ENCODE results near the gene KIF5C. TPM values are rescaled to one million over a fixed set of nuclear protein-coding genes. Genes with fewer than 3 reads are reported as not detected.

Gene KIF5C
- total RNA-seq, 1 donor from 2014 or later: 6.9 TPM

GRCh38 chr2:148918554-148918953 is 43.5 kb downstream of the KIF5C start:
- TF ChIP-seq CTCF (conservative IDR thresholded peaks at IDR 0.05; ENCODE audit: low read depth, low read length): no peak
- no peak overlapping the region for H3K4me3 ChIP-seq (ENCODE audit: low read depth, low read length)
- no peak for DNase-seq (ENCODE audit: low read depth)

GRCh38 chr2:148920559-148920958 is 45.5 kb downstream of the KIF5C start:
- no peak overlapping the region for H3K4me3 ChIP-seq (ENCODE audit: low read depth, low read length)
- no peak for DNase-seq (ENCODE audit: low read depth)
- no peak for TF ChIP-seq CTCF (conservative IDR thresholded peaks at IDR 0.05; ENCODE audit: low read depth, low read length)

- no peak for TF ChIP-seq CTCF (conservative IDR thresholded peaks at IDR 0.05; ENCODE audit: low read depth, low read length)
- no peak overlapping the region for H3K4me3 ChIP-seq (ENCODE audit: low read depth, low read length)
- DNase-seq (ENCODE audit: low read depth): no peak
These were observed 47.0 kb downstream of the KIF5C start for GRCh38 chr2:148922062-148922461.

GRCh38 chr2:148922776-148923475 is 47.9 kb downstream of the KIF5C start:
- H3K4me3 ChIP-seq (ENCODE audit: low read depth, low read length): no peak overlapping the region
- no peak for DNase-seq (ENCODE audit: low read depth)
- TF ChIP-seq CTCF (conservative IDR thresholded peaks at IDR 0.05; ENCODE audit: low read depth, low read length): no peak

- no peak for DNase-seq (ENCODE audit: low read depth)
- no peak overlapping the region for H3K4me3 ChIP-seq (ENCODE audit: low read depth, low read length)
- TF ChIP-seq CTCF (conservative IDR thresholded peaks at IDR 0.05; ENCODE audit: low read depth, low read length): no peak
These were observed 49.6 kb downstream of the KIF5C start for GRCh38 chr2:148924514-148925178.

GRCh38 chr2:148926291-148926961 is 51.4 kb downstream of the KIF5C start:
- DNase-seq (ENCODE audit: low read depth): no peak
- peak overlapping the region; percentile 16 for H3K4me3 ChIP-seq (ENCODE audit: low read depth, low read length)
- peak; percentile 83 for TF ChIP-seq CTCF (conservative IDR thresholded peaks at IDR 0.05; ENCODE audit: low read depth, low read length)

Data from epithelial cell of proximal tubule (primary cell).